Neural cell (in vitro differentiated cells): ENCODE results near the gene CHCHD3. TPM values are rescaled to one million over a fixed set of nuclear protein-coding genes. Genes with fewer than 3 reads are reported as not detected.

ENCODE experiments used
- H2AFZ ChIP-seq: fragments of 200-600, 300-800 bp; sonication (generic), shearing (Covaris generic); 2 replicates; pipeline ENCODE4 v1.6.0; 2014; ENCODE audit warnings: low read depth, mild to moderate bottlenecking, antibody characterized with exemption, low read length, moderate library complexity
- H3F3A ChIP-seq: fragments of 200-600 bp; shearing (Covaris generic); 2 replicates; pipeline ENCODE4 v1.6.1; 2016; ENCODE audit warnings: mild to moderate bottlenecking, moderate library complexity, mixed read lengths, antibody characterized with exemption, low read length; ENCODE audit not compliant: insufficient read depth, poor library complexity, severe bottlenecking
- H3K27ac ChIP-seq: fragments of 200-600, 300-800 bp; sonication (generic), shearing (Covaris generic); 2 replicates; pipeline ENCODE4 v1.5.1; 2014; ENCODE audit warnings: mild to moderate bottlenecking, low read length, moderate library complexity
- H3K27me3 ChIP-seq: fragments of 300-800, 200-600 bp; sonication (generic), shearing (Covaris generic); 2 replicates; pipeline ENCODE4 v1.6.0; 2014; ENCODE audit warnings: mild to moderate bottlenecking, low read depth, low read length, moderate library complexity; ENCODE audit not compliant: insufficient read depth
- H3K36me3 ChIP-seq: fragments of 300-800, 200-600 bp; sonication (generic), shearing (Covaris generic); 2 replicates; pipeline ENCODE4 v1.5.1; 2014; ENCODE audit warnings: mild to moderate bottlenecking, antibody characterized with exemption, low read length, moderate library complexity; ENCODE audit not compliant: insufficient read depth
- H3K4me2 ChIP-seq: fragments of 300-800, 200-600 bp; sonication (generic), shearing (Covaris generic); 2 replicates; pipeline ENCODE4 v1.6.0; 2014; ENCODE audit warnings: mild to moderate bottlenecking, low read length
- H3K4me3 ChIP-seq: fragments of 300-800, 200-600 bp; sonication (generic), shearing (Covaris generic); 2 replicates; pipeline ENCODE4 v1.5.1; 2014; ENCODE audit warnings: mild to moderate bottlenecking, low read length, moderate library complexity
- H3K79me2 ChIP-seq: fragments of 200-600 bp; shearing (Covaris generic); replicated peaks from 2 replicates; pipeline ENCODE4 v1.6.0; 2014; ENCODE audit warnings: mild to moderate bottlenecking, low read length, moderate library complexity; ENCODE audit not compliant: insufficient read depth
- H3K9ac ChIP-seq: fragments of 300-800, 200-600 bp; sonication (generic), shearing (Covaris generic); 2 replicates; pipeline ENCODE4 v1.6.1; 2016; ENCODE audit warnings: mild to moderate bottlenecking, low read length, mixed read lengths
- H3K9me2 ChIP-seq: fragments of 200-600 bp; shearing (Covaris generic); 2 replicates; pipeline ENCODE4 v1.6.1; 2016; ENCODE audit warnings: mild to moderate bottlenecking, low read length, mixed read lengths; ENCODE audit not compliant: insufficient read depth
- H3K9me3 ChIP-seq: fragments of 200-600, 300-800 bp; sonication (generic), shearing (Covaris generic); 2 replicates; pipeline ENCODE4 v1.6.1; 2016; ENCODE audit warnings: mild to moderate bottlenecking, mixed run types, low read length, moderate library complexity, mixed read lengths
- H4K20me1 ChIP-seq: fragments of 200-600 bp; shearing (Covaris generic); 2 replicates; pipeline ENCODE4 v1.6.1; 2016; ENCODE audit warnings: mild to moderate bottlenecking, mixed run types; ENCODE audit not compliant: insufficient read depth
- CTCF ChIP-seq: fragments of 450-650 bp; IDR thresholded peaks from 2 replicates; pipeline ENCODE4 v1.5.1; 2014; ENCODE audit warnings: antibody characterized with exemption, mild to moderate bottlenecking, moderate library complexity; ENCODE audit not compliant: poor library complexity, severe bottlenecking
- EP300 ChIP-seq: fragments of 450-650 bp; conservative IDR thresholded peaks from 2 replicates; pipeline ENCODE4 v1.6.1; 2014; ENCODE audit warnings: antibody characterized with exemption, mild to moderate bottlenecking, moderate library complexity; ENCODE audit not compliant: poor library complexity, severe bottlenecking
- EZH2 ChIP-seq: fragments of 200-600, 300-800 bp; shearing (Covaris generic), sonication (generic); IDR thresholded peaks from 2 replicates; pipeline ENCODE4 v1.6.1; 2014; ENCODE audit warnings: antibody characterized with exemption, low read length, borderline replicate concordance, mild to moderate bottlenecking; ENCODE audit not compliant: insufficient read depth, poor library complexity, severe bottlenecking
- MXI1 ChIP-seq: fragments of 450-650 bp; conservative IDR thresholded peaks from 2 replicates; pipeline ENCODE4 v1.6.1; 2014; ENCODE audit warnings: antibody characterized with exemption, mild to moderate bottlenecking; ENCODE audit not compliant: poor library complexity, severe bottlenecking
- POLR2AphosphoS5 ChIP-seq: IDR thresholded peaks from 2 replicates; pipeline ENCODE4 v1.6.1; 2012
- RAD21 ChIP-seq: fragments of 450-650 bp; conservative IDR thresholded peaks from 2 replicates; pipeline ENCODE4 v1.6.1; 2014; ENCODE audit warnings: antibody characterized with exemption, mild to moderate bottlenecking, moderate library complexity
- REST ChIP-seq: IDR thresholded peaks from 2 replicates; pipeline ENCODE4 v1.6.1; 2012; ENCODE audit warnings: borderline replicate concordance
- SMC3 ChIP-seq: fragments of 450-650 bp; conservative IDR thresholded peaks from 2 replicates; pipeline ENCODE4 v1.6.1; 2014; ENCODE audit warnings: antibody characterized with exemption, mild to moderate bottlenecking, moderate library complexity; ENCODE audit not compliant: poor library complexity
- TAF1 ChIP-seq: IDR thresholded peaks from 2 replicates; pipeline ENCODE4 v1.6.1; 2012; ENCODE audit warnings: low read depth
- polyA plus RNA-seq: library from polyadenylated mRNA; depleted of rRNA; stranded (reverse); fragments of >200 nt; gene quantifications from 2 replicates; pipeline ENCODE4 v1.2.3, GENCODE V29; 2014

CHCHD3 gene
- polyA plus RNA-seq, 1 donor from 2014 or later, result 89.9 TPM

- Histone ChIP-seq H3K4me2 (no peak overlapping the region), H3K9ac (no peak overlapping the region), H3K9me3 (no peaks in the 10 kb centered on the region), H3K27ac (no peak overlapping the region), H3K9me2 (no peaks in the 10 kb centered on the region), H3K27me3 (no peaks in the 10 kb centered on the region), H2AFZ (no peak overlapping the region), H3K79me2 (peaks cover 4% of the 10 kb centered on the region), H4K20me1 (no peaks in the 10 kb centered on the region), H3K4me3 (no peak overlapping the region), H3F3A (no peaks in the 10 kb centered on the region), H3K36me3 (no peaks in the 10 kb centered on the region)
- TF ChIP-seq EP300 (no peak), REST (no peak), POLR2AphosphoS5 (no peak), MXI1 (no peak), CTCF (no peak), EZH2 (no peak), SMC3 (no peak), TAF1 (no peak), RAD21 (no peak)
Measured at GRCh38 chr7:133009426-133010252, 72.3 kb downstream of the CHCHD3 start.

GRCh38 chr7:133007961-133008360 lies 73.9 kb downstream of the CHCHD3 start:
- Histone ChIP-seq H3F3A (no peaks in the 10 kb centered on the region), H3K9ac (no peak overlapping the region), H3K4me2 (no peak overlapping the region), H3K36me3 (no peaks in the 10 kb centered on the region), H2AFZ (no peak overlapping the region), H3K9me2 (no peaks in the 10 kb centered on the region), H3K27me3 (no peaks in the 10 kb centered on the region), H3K27ac (peak overlapping the region; percentile 22), H3K79me2 (peaks cover 4% of the 10 kb centered on the region), H4K20me1 (no peaks in the 10 kb centered on the region), H3K4me3 (no peak overlapping the region), H3K9me3 (no peaks in the 10 kb centered on the region)
- TF ChIP-seq CTCF (no peak), SMC3 (no peak), REST (no peak), EZH2 (no peak), POLR2AphosphoS5 (no peak), TAF1 (no peak), MXI1 (no peak), RAD21 (no peak), EP300 (no peak)
